ENCODE data around the gene RHOT2. TPM values are rescaled to one million over a fixed set of nuclear protein-coding genes. Genes with fewer than 3 reads are reported as not detected.

The RHOT2 gene
- total RNA-seq, 4 donors from 2014 or later, result 110 to 416 (median 239) TPM

- H3K4me1 ChIP-seq, result peaks cover 12 to 35% (median 24%) of the 10 kb centered on the region in 4 donors
- DNase-seq, result no peak
- TF ChIP-seq POLR2A (IDR thresholded peaks at IDR 0.05), result no peak
- peak within 1 kb of the TSS; percentile 15 to 64 (median 36) for H3K4me3 ChIP-seq
- peak within 1 kb of the TSS in 1 of 4 donors; percentile 57 for H3K27ac ChIP-seq
- H3K36me3 ChIP-seq, result peaks cover 0 to 40% (median 0%) of the 10 kb centered on the region in 3 donors
- no peaks in the 10 kb centered on the region for H3K9me3 ChIP-seq
- H3K27me3 ChIP-seq, result no peaks in the 10 kb centered on the region
Measured at GRCh38 chr16:674968-675883, 7.3 kb downstream of the RHOT2 start, which contains the start of gene RHBDL1. Gene RHBDL1 (plus strand): TSS chr16:675671. CDS start chr16:675791, 120 bp downstream.

DNA sequence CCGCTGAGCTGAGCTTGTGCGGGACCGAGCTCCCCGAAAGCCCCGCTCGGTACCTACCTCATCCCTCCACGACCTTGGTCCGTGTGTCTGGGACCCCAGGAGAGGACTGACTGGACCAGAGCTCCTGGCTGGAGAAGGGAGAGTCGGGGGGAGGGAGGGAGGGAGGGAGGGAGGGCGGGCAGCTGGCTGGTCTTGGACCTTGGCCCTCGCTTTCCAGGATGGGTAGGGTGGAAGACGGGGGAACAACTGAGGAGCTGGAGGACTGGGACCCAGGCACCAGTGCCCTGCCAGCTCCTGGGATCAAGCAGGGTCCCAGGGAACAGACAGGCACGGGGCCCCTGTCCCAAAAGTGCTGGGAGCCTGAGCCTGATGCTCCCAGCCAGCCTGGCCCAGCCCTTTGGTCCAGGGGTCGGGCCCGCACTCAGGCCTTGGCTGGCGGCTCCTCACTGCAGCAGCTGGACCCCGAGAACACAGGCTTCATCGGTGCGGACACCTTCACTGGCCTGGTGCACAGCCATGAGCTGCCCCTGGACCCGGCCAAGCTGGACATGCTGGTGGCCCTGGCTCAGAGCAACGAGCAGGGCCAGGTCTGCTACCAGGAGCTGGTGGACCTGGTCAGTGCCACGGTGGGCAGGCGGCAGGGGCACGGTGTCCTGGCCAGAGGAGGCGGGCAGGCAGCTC lies 8.1 kb downstream of the RHOT2 start:
- peaks cover 0 to 32% (median 0%) of the 10 kb centered on the region in 3 donors for H3K36me3 ChIP-seq
- TF ChIP-seq POLR2A (IDR thresholded peaks at IDR 0.05) (no peak), CTCF (IDR thresholded peaks at IDR 0.05) (no peak)
- H3K27me3 ChIP-seq, result no peaks in the 10 kb centered on the region
- peak overlapping the region in 1 of 4 donors; percentile 57 for H3K27ac ChIP-seq
- peak overlapping the region; percentile 15 to 64 (median 36) for H3K4me3 ChIP-seq
- H3K9me3 ChIP-seq, result no peaks in the 10 kb centered on the region
- DNase-seq, result peak in 1 of 3 donors; percentile 72
- peaks cover 13 to 39% (median 26%) of the 10 kb centered on the region in 4 donors for H3K4me1 ChIP-seq

GRCh38 chr16:676565-676902 lies 8.6 kb downstream of the RHOT2 start:
- H3K9me3 ChIP-seq, result no peaks in the 10 kb centered on the region
- H3K36me3 ChIP-seq, result peaks cover 0 to 30% (median 0%) of the 10 kb centered on the region in 3 donors
- H3K27ac ChIP-seq, result peak overlapping the region in 1 of 4 donors; percentile 57
- peaks cover 13 to 44% (median 31%) of the 10 kb centered on the region in 4 donors for H3K4me1 ChIP-seq
- TF ChIP-seq POLR2A (IDR thresholded peaks at IDR 0.05) (no peak), CTCF (IDR thresholded peaks at IDR 0.05) (no peak)
- H3K4me3 ChIP-seq, result peak overlapping the region in 2 of 4 donors; percentile 50 to 64
- no peaks in the 10 kb centered on the region for H3K27me3 ChIP-seq
- no peak for DNase-seq

DNA sequence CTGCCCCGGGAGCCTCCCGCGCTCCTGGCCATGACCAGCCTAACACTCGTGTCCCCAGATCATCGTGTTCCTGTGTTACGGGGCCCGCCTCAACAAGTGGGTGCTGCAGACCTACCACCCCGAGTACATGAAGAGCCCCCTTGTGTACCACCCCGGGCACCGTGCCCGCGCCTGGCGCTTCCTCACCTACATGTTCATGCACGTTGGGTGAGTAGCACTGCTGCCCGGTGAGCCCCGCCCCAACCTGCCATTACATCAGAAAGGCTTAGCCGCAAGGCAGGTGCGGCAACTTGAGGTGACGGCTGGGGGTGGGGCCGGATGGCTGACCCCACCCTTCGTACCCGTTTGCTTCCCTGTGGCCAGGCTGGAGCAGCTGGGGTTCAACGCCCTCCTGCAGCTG lies 9.0 kb downstream of the RHOT2 start:
- Histone ChIP-seq H3K9me3 (no peaks in the 10 kb centered on the region), H3K27me3 (no peaks in the 10 kb centered on the region), H3K4me3 (peak overlapping the region in 2 of 4 donors; percentile 4 to 50), H3K27ac (peak overlapping the region in 3 of 4 donors; percentile 40 to 93 (median 57)), H3K36me3 (peaks cover 0 to 30% (median 0%) of the 10 kb centered on the region in 3 donors), H3K4me1 (peaks cover 13 to 47% (median 34%) of the 10 kb centered on the region in 4 donors)
- peak; percentile 65 to 94 (median 94) for DNase-seq
- TF ChIP-seq CTCF (IDR thresholded peaks at IDR 0.05) (no peak), POLR2A (IDR thresholded peaks at IDR 0.05) (peak in 1 of 2 donors; percentile 59)

DNA sequence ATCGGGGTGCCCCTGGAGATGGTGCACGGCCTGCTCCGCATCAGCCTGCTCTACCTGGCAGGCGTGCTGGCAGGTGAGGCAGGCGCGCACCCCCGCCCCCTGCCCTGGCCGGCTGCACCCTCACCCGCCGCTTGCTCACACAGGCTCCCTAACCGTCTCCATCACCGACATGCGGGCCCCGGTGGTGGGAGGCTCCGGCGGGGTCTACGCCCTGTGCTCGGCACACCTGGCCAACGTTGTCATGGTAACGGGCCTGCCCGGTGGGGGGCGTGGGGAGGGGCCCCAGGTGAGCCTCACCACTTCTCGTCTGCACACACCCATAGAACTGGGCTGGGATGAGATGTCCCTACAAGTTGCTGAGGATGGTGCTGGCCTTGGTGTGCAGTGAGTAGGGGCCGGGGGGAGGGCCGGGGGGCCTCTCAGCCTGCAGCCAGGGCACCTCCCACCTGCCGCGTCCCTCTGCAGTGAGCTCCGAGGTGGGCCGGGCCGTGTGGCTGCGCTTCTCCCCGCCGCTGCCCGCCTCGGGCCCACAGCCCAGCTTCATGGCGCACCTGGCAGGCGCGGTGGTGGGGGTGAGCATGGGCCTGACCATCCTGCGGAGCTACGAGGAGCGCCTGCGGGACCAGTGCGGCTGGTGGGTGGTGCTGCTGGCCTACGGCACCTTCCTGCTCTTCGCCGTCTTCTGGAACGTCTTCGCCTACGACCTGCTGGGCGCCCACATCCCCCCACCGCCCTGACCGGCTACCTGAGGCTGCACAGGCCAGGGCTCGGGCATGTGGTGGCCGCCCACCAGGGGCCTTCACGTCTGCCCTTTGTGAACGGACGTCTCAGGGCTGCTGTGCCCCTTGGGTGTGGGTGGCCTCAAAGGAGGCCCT lies 9.6 kb downstream of the RHOT2 start:
- no peaks in the 10 kb centered on the region for H3K9me3 ChIP-seq
- H3K27me3 ChIP-seq, result no peaks in the 10 kb centered on the region
- peaks cover 0 to 30% (median 0%) of the 10 kb centered on the region in 3 donors for H3K36me3 ChIP-seq
- TF ChIP-seq POLR2A (IDR thresholded peaks at IDR 0.05) (no peak), CTCF (IDR thresholded peaks at IDR 0.05) (no peak)
- H3K4me3 ChIP-seq, result peak overlapping the region in 1 of 4 donors; percentile 4
- no peak for DNase-seq
- H3K27ac ChIP-seq, result peak overlapping the region; percentile 27 to 93 (median 44)
- peaks cover 13 to 53% (median 34%) of the 10 kb centered on the region in 4 donors for H3K4me1 ChIP-seq

Data from Peyer's patch (tissue), 4 donors.